ENCODE results near the gene GPR180. TPM values are rescaled to one million over a fixed set of nuclear protein-coding genes. Genes with fewer than 3 reads are reported as not detected.

Gene GPR180
- total RNA-seq, 1 donor from 2014 or later = 1.8 TPM

GRCh38 chr13:94677799-94678198 is 76.1 kb downstream of the GPR180 start:
- DNase-seq (ENCODE audit: low spot score) = no peak
- intact Hi-C loops (cut with DNase I) = loop anchor here (10.0 kb wide), 1 partner anchor 477 kb away; no protein-coding TSS in a partner anchor

- intact Hi-C loops (cut with DNase I) = loop anchor here (10.0 kb wide), 1 partner anchor 476 kb away; no protein-coding TSS in a partner anchor
- DNase-seq (ENCODE audit: low spot score) = no peak
Observed at GRCh38 chr13:94678845-94679244, 77.2 kb downstream of the GPR180 start.

GRCh38 chr13:94679614-94680013 is 78.0 kb downstream of the GPR180 start:
- intact Hi-C loops (cut with DNase I) = loop anchor here (10.0 kb wide), 1 partner anchor 475 kb away; no protein-coding TSS in a partner anchor
- no peak for DNase-seq (ENCODE audit: low spot score)

GRCh38 chr13:94682229-94682628 is 80.6 kb downstream of the GPR180 start:
- no peak for DNase-seq (ENCODE audit: low spot score)
- intact Hi-C loops (cut with DNase I) = no loop called here

- intact Hi-C loops (cut with DNase I) = no loop called here
- DNase-seq (ENCODE audit: low spot score) = no peak
Observed at GRCh38 chr13:94683409-94683808, 81.8 kb downstream of the GPR180 start.

Other genes with a start within 250 kb of the GPR180 start
- gene DCT, start 122.2 kb upstream of the GPR180 start, total RNA-seq = 0.22 TPM
- gene TGDS, start 5.7 kb upstream of the GPR180 start, total RNA-seq = 4.9 TPM
- not detected for gene SOX21, start 110.7 kb downstream of the GPR180 start, total RNA-seq